ENCODE results near the gene IMP4. TPM values are rescaled to one million over a fixed set of nuclear protein-coding genes. Genes with fewer than 3 reads are reported as not detected.

Gene IMP4
- total and polyA plus RNA-seq, 2 of the 13 experiments (the other 11 are each of a cell fraction or from before 2014, with no cell fraction given): 142 to 158 TPM

- TF ChIP-seq ZNF383 (CRISPR knock-in tag; IDR thresholded peaks at IDR 0.05; ENCODE audit: borderline replicate concordance): no peak
- no peak for TF ChIP-seq HNRNPH1 (optimal IDR thresholded peaks at IDR 0.05; ENCODE audit: low read depth, low read length)
- TF ChIP-seq ZNF484 (CRISPR knock-in tag; IDR thresholded peaks at IDR 0.05; ENCODE audit: borderline replicate concordance, low read depth): no peak
- TF ChIP-seq NFATC3 (CRISPR knock-in tag; IDR thresholded peaks at IDR 0.05): no peak
- TF ChIP-seq AKNA (CRISPR knock-in tag; IDR thresholded peaks at IDR 0.05; ENCODE audit: borderline replicate concordance): no peak
- no peak for TF ChIP-seq ZNF274 (CRISPR knock-in tag; IDR thresholded peaks at IDR 0.05)
- peak; percentile 95 for TF ChIP-seq RAD21 (CRISPR knock-in tag; IDR thresholded peaks at IDR 0.05)
- TF ChIP-seq CREM (IDR thresholded peaks at IDR 0.05): no peak
- TF ChIP-seq CREM (CRISPR knock-in tag; IDR thresholded peaks at IDR 0.05): no peak
- TF ChIP-seq CSRNP2 (CRISPR knock-in tag; conservative IDR thresholded peaks at IDR 0.05; ENCODE audit: low read depth): no peak
- TF ChIP-seq ZNF672 (CRISPR knock-in tag; IDR thresholded peaks at IDR 0.05): no peak
- TF ChIP-seq NFIB (CRISPR knock-in tag; IDR thresholded peaks at IDR 0.05; ENCODE audit: borderline replicate concordance): no peak
- TF ChIP-seq HMGXB3 (CRISPR knock-in tag; IDR thresholded peaks at IDR 0.05; ENCODE audit: borderline replicate concordance): 0 out of 2 replicates have a peak, but pooled peaks have one; percentile 29
- TF ChIP-seq ZNF3 (CRISPR knock-in tag; IDR thresholded peaks at IDR 0.05): no peak
These were observed 10.2 kb upstream of the IMP4 start (continued) for GRCh38 chr2:130332271-130333073.
